ENCODE measurements around the gene NFKB1. TPM values are rescaled to one million over a fixed set of nuclear protein-coding genes. Genes with fewer than 3 reads are reported as not detected.
"Not testable (repeated sequence)": the region's sequence is repeated elsewhere in the genome, so short reads cannot be mapped to it uniquely, and the experiment has no call there.

The NFKB1 gene
- total and polyA plus RNA-seq, 5 experiments from 2014 or later: 27.5 to 101 (median 82.2) TPM

GRCh38 chr4:102477657-102478056 lies 23.5 kb upstream of the NFKB1 start:
- H3K4me1 Mint-ChIP-seq: peaks cover 0 to 9% (median 4%) of the 10 kb centered on the region in 4 donors
- H3K36me3 Mint-ChIP-seq: peaks cover 0 to 24% (median 21%) of the 10 kb centered on the region in 3 donors
- H3K27me3 Mint-ChIP-seq: no peaks in the 10 kb centered on the region
- H3K9me3 Mint-ChIP-seq: peaks cover 11 to 38% (median 20%) of the 10 kb centered on the region in 9 donors
- H3K4me3 Mint-ChIP-seq: no peak overlapping the region
- DNase-seq (no peak), ATAC-seq (no peak)
- no peak overlapping the region for H3K27ac Mint-ChIP-seq
- POLR2A ChIA-PET: no interaction called here

GRCh38 chr4:102478186-102478585 lies 23.0 kb upstream of the NFKB1 start:
- Mint-ChIP-seq H3K36me3 (peaks cover 0 to 24% (median 21%) of the 10 kb centered on the region in 3 donors), H3K27ac (no peak overlapping the region), H3K4me1 (peaks cover 0 to 9% (median 4%) of the 10 kb centered on the region in 4 donors), H3K9me3 (peaks cover 11 to 38% (median 20%) of the 10 kb centered on the region in 9 donors), H3K27me3 (no peaks in the 10 kb centered on the region), H3K4me3 (no peak overlapping the region)
- no peak for DNase-seq
- POLR2A ChIA-PET: no interaction called here
- ATAC-seq: no peak

- H3K27ac Mint-ChIP-seq, POLR2A ChIA-PET, DNase-seq, H3K27me3 Mint-ChIP-seq, ATAC-seq, H3K4me3 Mint-ChIP-seq: not testable (repeated sequence)
- H3K9me3 Mint-ChIP-seq: peaks cover 11 to 38% (median 20%) of the 10 kb centered on the region in 9 donors
- peaks cover 8 to 13% (median 11%) of the 10 kb centered on the region in 4 donors for H3K4me1 Mint-ChIP-seq
- peaks cover 0 to 24% (median 21%) of the 10 kb centered on the region in 3 donors for H3K36me3 Mint-ChIP-seq
Observed at GRCh38 chr4:102479832-102480231, 21.3 kb upstream of the NFKB1 start.

GRCh38 chr4:102483120-102483519 lies 18.0 kb upstream of the NFKB1 start:
- ATAC-seq (no peak), DNase-seq (no peak)
- Mint-ChIP-seq H3K27ac (no peak overlapping the region), H3K27me3 (no peaks in the 10 kb centered on the region), H3K36me3 (peaks cover 0 to 13% (median 11%) of the 10 kb centered on the region in 3 donors), H3K9me3 (peaks cover 3 to 30% (median 13%) of the 10 kb centered on the region in 9 donors), H3K4me1 (peaks cover 9 to 16% (median 12%) of the 10 kb centered on the region in 4 donors), H3K4me3 (no peak overlapping the region)
- POLR2A ChIA-PET: interaction anchor here (1.0 to 2.6 kb wide), 2 partner anchors 18 to 278 kb away, joined by 3 to 20 read pairs; partner anchors contain the start of gene NFKB1

- ATAC-seq: peak; percentile 35 to 50
- DNase-seq: peak in 7 of 10 donors; percentile 1 to 64 (median 31)
- Mint-ChIP-seq H3K4me1 (peaks cover 9 to 16% (median 12%) of the 10 kb centered on the region in 4 donors), H3K27ac (peak overlapping the region; percentile 44 to 92 (median 86)), H3K9me3 (peaks cover 3 to 25% (median 10%) of the 10 kb centered on the region in 9 donors), H3K4me3 (peak overlapping the region; percentile 77 to 89 (median 84))
- not testable (repeated sequence) for H3K36me3 Mint-ChIP-seq, H3K27me3 Mint-ChIP-seq
- POLR2A ChIA-PET: interaction anchor here (1.0 to 2.6 kb wide), 2 partner anchors 17 to 277 kb away, joined by 3 to 20 read pairs; partner anchors contain the start of gene NFKB1
Observed at GRCh38 chr4:102483990-102484692, 17.0 kb upstream of the NFKB1 start.

GRCh38 chr4:102492531-102493241 lies 8.5 kb upstream of the NFKB1 start:
- H3K9me3 Mint-ChIP-seq: peaks cover 0 to 7% (median 0%) of the 10 kb centered on the region in 9 donors
- ATAC-seq: no peak
- H3K27me3 Mint-ChIP-seq: no peaks in the 10 kb centered on the region
- H3K36me3 Mint-ChIP-seq: no peaks in the 10 kb centered on the region
- peak overlapping the region in 4 of 10 donors; percentile 32 to 53 (median 38) for H3K27ac Mint-ChIP-seq
- POLR2A ChIA-PET: no interaction called here
- H3K4me1 Mint-ChIP-seq: peaks cover 14 to 20% (median 17%) of the 10 kb centered on the region in 4 donors
- H3K4me3 Mint-ChIP-seq: no peak overlapping the region
- DNase-seq: no peak

GRCh38 chr4:102493257-102493656 lies 7.9 kb upstream of the NFKB1 start:
- ATAC-seq: no peak
- POLR2A ChIA-PET: no interaction called here
- H3K4me3 Mint-ChIP-seq: no peak overlapping the region
- no peaks in the 10 kb centered on the region for H3K27me3 Mint-ChIP-seq
- H3K4me1 Mint-ChIP-seq: peaks cover 14 to 20% (median 17%) of the 10 kb centered on the region in 4 donors
- DNase-seq: no peak
- peak overlapping the region in 8 of 10 donors; percentile 30 to 73 (median 44) for H3K27ac Mint-ChIP-seq
- peaks cover 0 to 4% (median 0%) of the 10 kb centered on the region in 9 donors for H3K9me3 Mint-ChIP-seq
- H3K36me3 Mint-ChIP-seq: no peaks in the 10 kb centered on the region

- no peaks in the 10 kb centered on the region for H3K36me3 Mint-ChIP-seq
- peaks cover 0 to 7% (median 0%) of the 10 kb centered on the region in 9 donors for H3K9me3 Mint-ChIP-seq
- peaks cover 14 to 20% (median 17%) of the 10 kb centered on the region in 4 donors for H3K4me1 Mint-ChIP-seq
- H3K27me3 Mint-ChIP-seq: no peaks in the 10 kb centered on the region
- peak overlapping the region in 2 of 10 donors; percentile 26 to 28 for H3K4me3 Mint-ChIP-seq
- POLR2A ChIA-PET: no interaction called here
- DNase-seq: no peak
- ATAC-seq: peak; percentile 40 to 41
- H3K27ac Mint-ChIP-seq: peak overlapping the region; percentile 30 to 73 (median 50)
Observed at GRCh38 chr4:102493794-102494193, 7.4 kb upstream of the NFKB1 start.

- H3K4me3 Mint-ChIP-seq: no peak overlapping the region
- no peaks in the 10 kb centered on the region for H3K27me3 Mint-ChIP-seq
- H3K36me3 Mint-ChIP-seq: no peaks in the 10 kb centered on the region
- POLR2A ChIA-PET: interaction anchor here (1.1 kb wide), 1 partner anchor 47 kb away, joined by 3 read pairs; no protein-coding TSS in a partner anchor
- H3K9me3 Mint-ChIP-seq: peaks cover 0 to 7% (median 0%) of the 10 kb centered on the region in 9 donors
- ATAC-seq: no peak
- peaks cover 14 to 20% (median 17%) of the 10 kb centered on the region in 4 donors for H3K4me1 Mint-ChIP-seq
- DNase-seq: no peak
- peak overlapping the region in 2 of 10 donors; percentile 6 to 25 for H3K27ac Mint-ChIP-seq
Observed at GRCh38 chr4:102494603-102495002, 6.6 kb upstream of the NFKB1 start.

GRCh38 chr4:102497986-102498385 lies 3.2 kb upstream of the NFKB1 start:
- Mint-ChIP-seq H3K27ac (peak overlapping the region in 1 of 10 donors; percentile 27), H3K4me1 (peaks cover 13 to 32% (median 23%) of the 10 kb centered on the region in 4 donors), H3K4me3 (no peak overlapping the region), H3K27me3 (no peaks in the 10 kb centered on the region), H3K9me3 (peaks cover 0 to 4% (median 0%) of the 10 kb centered on the region in 9 donors), H3K36me3 (peaks cover 0 to 5% (median 0%) of the 10 kb centered on the region in 3 donors)
- POLR2A ChIA-PET: no interaction called here
- DNase-seq (no peak), ATAC-seq (no peak)

GRCh38 chr4:102500352-102500695 lies 835 bp upstream of the NFKB1 start:
- H3K4me1 Mint-ChIP-seq: peaks cover 12 to 37% (median 29%) of the 10 kb centered on the region in 4 donors
- peak; percentile 16 to 34 for ATAC-seq
- H3K36me3 Mint-ChIP-seq: peaks cover 0 to 7% (median 0%) of the 10 kb centered on the region in 3 donors
- H3K27me3 Mint-ChIP-seq: no peaks in the 10 kb centered on the region
- POLR2A ChIA-PET: interaction anchor here (0.7 to 4.0 kb wide), 19 partner anchors 11 to 327 kb away, joined by 3 to 31 read pairs (median 5); partner anchors contain the start of gene UBE2D3
- peak in 6 of 10 donors; percentile 38 to 65 (median 42) for DNase-seq
- H3K4me3 Mint-ChIP-seq: peak overlapping the region; percentile 68 to 93 (median 88)
- H3K9me3 Mint-ChIP-seq: peaks cover 0 to 4% (median 0%) of the 10 kb centered on the region in 9 donors
- H3K27ac Mint-ChIP-seq: peak overlapping the region; percentile 87 to 100 (median 96)

- Mint-ChIP-seq H3K4me1 (peaks cover 12 to 47% (median 31%) of the 10 kb centered on the region in 4 donors), H3K27me3 (no peaks in the 10 kb centered on the region), H3K4me3 (peak overlapping the region; percentile 68 to 97 (median 91)), H3K36me3 (peaks cover 0 to 7% (median 0%) of the 10 kb centered on the region in 3 donors), H3K9me3 (peaks cover 0 to 4% (median 0%) of the 10 kb centered on the region in 9 donors), H3K27ac (peak overlapping the region in 8 of 10 donors; percentile 87 to 100 (median 96))
- DNase-seq: no peak
- ATAC-seq: peak in 1 of 2 donors; percentile 28
- POLR2A ChIA-PET: interaction anchor here (0.7 to 4.0 kb wide), 14 partner anchors 10 to 326 kb away, joined by 3 to 31 read pairs (median 6); partner anchors contain the start of genes MANBA and UBE2D3
Observed at GRCh38 chr4:102501447-102501696, 213 bp downstream of the NFKB1 start.
